HepG2 (cell line): Measurements from ENCODE around the gene ADSS1. TPM values are rescaled to one million over a fixed set of nuclear protein-coding genes. Genes with fewer than 3 reads are reported as not detected.

Source experiments
- CCDC6 ChIP-seq: sonication (generic); formaldehyde crosslinking; IDR thresholded peaks from 2 replicates; pipeline ENCODE4 v1.8.1; 2022; ENCODE audit warnings: mild to moderate bottlenecking, missing genetic modification reagents, moderate library complexity
- HHEX ChIP-seq: IDR thresholded peaks from 2 replicates; pipeline ENCODE4 v1.6.1; 2016; ENCODE audit warnings: control low read depth
- JARID2 ChIP-seq: sonication (generic); formaldehyde crosslinking; IDR thresholded peaks from 2 replicates; pipeline ENCODE4 v1.8.1; 2023; ENCODE audit warnings: missing genetic modification reagents, inconsistent platforms; ENCODE audit not compliant: insufficient replicate concordance
- KMT2A ChIP-seq: sonication (generic); formaldehyde crosslinking; IDR thresholded peaks from 2 replicates; pipeline ENCODE4 v1.4.0; 2020; ENCODE audit warnings: missing genetic modification reagents
- NFATC3 ChIP-seq: sonication (generic); formaldehyde crosslinking; IDR thresholded peaks from 2 replicates; pipeline ENCODE4 v1.5.1; 2020; ENCODE audit warnings: mild to moderate bottlenecking, missing genetic modification reagents
- SNRNP70 ChIP-seq: fragments of 200-400 bp; formaldehyde crosslinking; IDR thresholded peaks from 2 replicates; pipeline ENCODE4 v1.6.1; 2017; ENCODE audit warnings: mild to moderate bottlenecking, low read depth, low read length, moderate library complexity
- ZBTB7B ChIP-seq: sonication (generic); formaldehyde crosslinking; IDR thresholded peaks from 2 replicates; pipeline ENCODE4 v1.4.0; 2020; ENCODE audit warnings: missing genetic modification reagents
- ZFP62 ChIP-seq: sonication (generic); formaldehyde crosslinking; IDR thresholded peaks from 2 replicates; pipeline ENCODE4 v1.4.0; 2020; ENCODE audit warnings: missing genetic modification reagents
- ZFX ChIP-seq: sonication (generic); formaldehyde crosslinking; IDR thresholded peaks from 2 replicates; pipeline ENCODE4 v1.4.0; 2020; ENCODE audit warnings: mild to moderate bottlenecking, low read depth, missing genetic modification reagents, moderate library complexity
- ZNF234 ChIP-seq: sonication (generic); formaldehyde crosslinking; conservative IDR thresholded peaks from 2 replicates; pipeline ENCODE4 v1.5.1; 2020; ENCODE audit warnings: mild to moderate bottlenecking, missing genetic modification reagents
- ZNF296 ChIP-seq: sonication (generic); formaldehyde crosslinking; conservative IDR thresholded peaks from 2 replicates; pipeline ENCODE4 v1.5.0; 2020; ENCODE audit warnings: mild to moderate bottlenecking, missing genetic modification reagents
- ZNF33B ChIP-seq: sonication (generic); formaldehyde crosslinking; IDR thresholded peaks from 2 replicates; pipeline ENCODE4 v1.5.1; 2020; ENCODE audit warnings: mild to moderate bottlenecking, missing genetic modification reagents
- ZNF605 ChIP-seq: sonication (generic); formaldehyde crosslinking; IDR thresholded peaks from 2 replicates; pipeline ENCODE4 v1.8.0; 2022; ENCODE audit warnings: mild to moderate bottlenecking, missing genetic modification reagents
- ZNF607 ChIP-seq: sonication (generic); formaldehyde crosslinking; IDR thresholded peaks from 2 replicates; pipeline ENCODE4 v1.5.1; 2020; ENCODE audit warnings: missing genetic modification reagents, mild to moderate bottlenecking, borderline replicate concordance
- ZSCAN25 ChIP-seq: sonication (generic); formaldehyde crosslinking; IDR thresholded peaks from 2 replicates; pipeline ENCODE4 v1.8.0; 2022; ENCODE audit warnings: mild to moderate bottlenecking, missing genetic modification reagents
- polyA plus RNA-seq, 8 experiments: library from polyadenylated mRNA; depleted of rRNA in 3 of 8; stranded (reverse) in 7 of 8; unstranded in 1 of 8; fragments of >200 nt; fragmentation: Illumina TruSeq in 4 of 8; extraction: Trizol in 4 of 8; gene quantifications; 2 replicates each; pipeline versions ENCODE4 v1.2.1 to v1.2.3, GENCODE V29; 2011 to 2016; ENCODE audit warnings: low read depth in 4 of 8, missing spikeins in 1 of 8, mixed read lengths in 1 of 8; ENCODE audit not compliant: insufficient read depth in 1 of 8
- total RNA-seq, 5 experiments: library from RNA; depleted of rRNA; stranded (reverse); fragments of >200 nt; fragmentation: Illumina TruSeq; extraction: Trizol; gene quantifications; 2 replicates each; pipeline ENCODE4 v1.2.3, GENCODE V29; 2016; ENCODE audit warnings: low read depth in 1 of 5
- TF ChIP-seq, protein P1 (sequence below): IDR thresholded peaks from 2 replicates; pipeline ENCODE4 v1.6.1; 2012; ENCODE audit warnings: low read depth, low read length, improper control_type of control experiment
- TF ChIP-seq, protein P2 (sequence below): sonication (generic); formaldehyde crosslinking; IDR thresholded peaks from 2 replicates; pipeline ENCODE4 v1.4.0; 2020; ENCODE audit warnings: mild to moderate bottlenecking, low read depth, missing genetic modification reagents
- TF ChIP-seq, protein P3 (sequence below): sonication (generic); formaldehyde crosslinking; IDR thresholded peaks from 2 replicates; pipeline ENCODE4 v1.4.0; 2020; ENCODE audit warnings: missing genetic modification reagents
- TF ChIP-seq, protein P4 (sequence below): sonication (generic); formaldehyde crosslinking; IDR thresholded peaks from 2 replicates; pipeline ENCODE4 v1.5.1; 2020; ENCODE audit warnings: mild to moderate bottlenecking, missing genetic modification reagents, moderate library complexity

Gene ADSS1
- total and polyA plus RNA-seq, 2 of the 13 experiments (the other 11 are each of a cell fraction or from before 2014, with no cell fraction given), result 1.0 to 36.7 TPM

DNA sequence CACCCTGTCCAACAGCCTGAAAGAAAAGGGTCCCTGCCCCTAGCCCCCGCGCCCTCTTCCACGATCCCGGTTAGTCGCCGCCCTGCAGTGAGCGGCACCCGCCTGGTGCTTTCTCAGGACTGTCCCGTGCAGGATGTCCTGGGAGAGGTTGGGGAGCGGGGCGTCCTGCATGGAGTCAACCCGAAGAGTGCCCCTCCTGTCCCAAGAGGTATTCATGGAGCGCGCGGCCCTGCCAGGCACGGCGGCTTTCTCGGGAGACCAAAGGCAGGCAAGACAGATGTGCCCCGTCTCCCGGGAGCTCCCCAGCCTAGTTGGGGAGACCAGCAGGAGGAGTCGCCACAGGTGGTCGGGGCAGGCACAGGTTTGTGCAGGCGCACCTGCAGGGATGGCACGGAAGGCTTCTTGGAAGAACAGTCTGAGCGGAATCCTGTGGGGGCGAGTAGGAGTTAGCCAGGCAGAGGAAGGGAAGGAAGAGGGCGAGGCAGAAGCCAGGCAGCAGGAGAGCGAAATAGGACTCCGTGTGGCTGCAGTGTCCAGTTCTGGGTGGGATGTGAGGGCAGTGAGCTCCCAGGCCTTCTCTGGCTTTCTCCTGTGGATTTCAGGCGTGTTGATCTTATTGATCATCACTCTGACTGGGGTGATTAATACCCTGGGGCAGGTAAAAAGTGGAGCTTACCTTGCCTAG lies 29.6 kb downstream of the ADSS1 start (continued):
- no peak for TF ChIP-seq SNRNP70
- TF ChIP-seq, protein P1, sequence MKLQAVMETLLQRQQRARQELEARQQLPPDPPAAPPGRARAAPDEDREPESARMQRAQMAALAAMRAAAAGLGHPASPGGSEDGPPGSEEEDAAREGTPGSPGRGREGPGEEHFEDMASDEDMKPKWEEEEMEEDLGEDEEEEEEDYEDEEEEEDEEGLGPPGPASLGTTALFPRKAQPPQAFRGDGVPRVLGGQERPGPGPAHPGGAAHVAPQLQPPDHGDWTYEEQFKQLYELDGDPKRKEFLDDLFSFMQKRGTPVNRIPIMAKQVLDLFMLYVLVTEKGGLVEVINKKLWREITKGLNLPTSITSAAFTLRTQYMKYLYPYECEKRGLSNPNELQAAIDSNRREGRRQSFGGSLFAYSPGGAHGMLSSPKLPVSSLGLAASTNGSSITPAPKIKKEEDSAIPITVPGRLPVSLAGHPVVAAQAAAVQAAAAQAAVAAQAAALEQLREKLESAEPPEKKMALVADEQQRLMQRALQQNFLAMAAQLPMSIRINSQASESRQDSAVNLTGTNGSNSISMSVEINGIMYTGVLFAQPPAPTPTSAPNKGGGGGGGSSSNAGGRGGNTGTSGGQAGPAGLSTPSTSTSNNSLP, result no peak
- TF ChIP-seq, protein P2, sequence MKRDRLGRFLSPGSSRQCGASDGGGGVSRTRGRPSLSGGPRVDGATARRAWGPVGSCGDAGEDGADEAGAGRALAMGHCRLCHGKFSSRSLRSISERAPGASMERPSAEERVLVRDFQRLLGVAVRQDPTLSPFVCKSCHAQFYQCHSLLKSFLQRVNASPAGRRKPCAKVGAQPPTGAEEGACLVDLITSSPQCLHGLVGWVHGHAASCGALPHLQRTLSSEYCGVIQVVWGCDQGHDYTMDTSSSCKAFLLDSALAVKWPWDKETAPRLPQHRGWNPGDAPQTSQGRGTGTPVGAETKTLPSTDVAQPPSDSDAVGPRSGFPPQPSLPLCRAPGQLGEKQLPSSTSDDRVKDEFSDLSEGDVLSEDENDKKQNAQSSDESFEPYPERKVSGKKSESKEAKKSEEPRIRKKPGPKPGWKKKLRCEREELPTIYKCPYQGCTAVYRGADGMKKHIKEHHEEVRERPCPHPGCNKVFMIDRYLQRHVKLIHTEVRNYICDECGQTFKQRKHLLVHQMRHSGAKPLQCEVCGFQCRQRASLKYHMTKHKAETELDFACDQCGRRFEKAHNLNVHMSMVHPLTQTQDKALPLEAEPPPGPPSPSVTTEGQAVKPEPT (CRISPR knock-in tag), result 0 out of 2 replicates have a peak, but pooled peaks have one; percentile 4
- TF ChIP-seq ZNF607 (CRISPR knock-in tag), result peak; percentile 46; the same call in 1 of the 2 replicates
- no peak for TF ChIP-seq ZNF296 (CRISPR knock-in tag)
- TF ChIP-seq ZFX (CRISPR knock-in tag), result no peak
- no peak for TF ChIP-seq JARID2
- TF ChIP-seq ZSCAN25, result no peak
- no peak; the same call in 1 of the 2 replicates for TF ChIP-seq ZNF234 (CRISPR knock-in tag)
- TF ChIP-seq CCDC6 (CRISPR knock-in tag), result no peak
- TF ChIP-seq ZBTB7B (CRISPR knock-in tag), result no peak
- TF ChIP-seq, protein P3, sequence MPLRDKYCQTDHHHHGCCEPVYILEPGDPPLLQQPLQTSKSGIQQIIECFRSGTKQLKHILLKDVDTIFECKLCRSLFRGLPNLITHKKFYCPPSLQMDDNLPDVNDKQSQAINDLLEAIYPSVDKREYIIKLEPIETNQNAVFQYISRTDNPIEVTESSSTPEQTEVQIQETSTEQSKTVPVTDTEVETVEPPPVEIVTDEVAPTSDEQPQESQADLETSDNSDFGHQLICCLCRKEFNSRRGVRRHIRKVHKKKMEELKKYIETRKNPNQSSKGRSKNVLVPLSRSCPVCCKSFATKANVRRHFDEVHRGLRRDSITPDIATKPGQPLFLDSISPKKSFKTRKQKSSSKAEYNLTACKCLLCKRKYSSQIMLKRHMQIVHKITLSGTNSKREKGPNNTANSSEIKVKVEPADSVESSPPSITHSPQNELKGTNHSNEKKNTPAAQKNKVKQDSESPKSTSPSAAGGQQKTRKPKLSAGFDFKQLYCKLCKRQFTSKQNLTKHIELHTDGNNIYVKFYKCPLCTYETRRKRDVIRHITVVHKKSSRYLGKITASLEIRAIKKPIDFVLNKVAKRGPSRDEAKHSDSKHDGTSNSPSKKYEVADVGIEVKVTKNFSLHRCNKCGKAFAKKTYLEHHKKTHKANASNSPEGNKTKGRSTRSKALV (CRISPR knock-in tag), result no peak
- TF ChIP-seq ZNF605 (CRISPR knock-in tag), result no peak
- TF ChIP-seq HHEX (CRISPR knock-in tag), result no peak
- no peak for TF ChIP-seq KMT2A (CRISPR knock-in tag)
- TF ChIP-seq NFATC3 (CRISPR knock-in tag), result 0 out of 2 replicates have a peak, but pooled peaks have one; percentile 54
- TF ChIP-seq ZFP62 (CRISPR knock-in tag), result no peak
- TF ChIP-seq, protein P4, sequence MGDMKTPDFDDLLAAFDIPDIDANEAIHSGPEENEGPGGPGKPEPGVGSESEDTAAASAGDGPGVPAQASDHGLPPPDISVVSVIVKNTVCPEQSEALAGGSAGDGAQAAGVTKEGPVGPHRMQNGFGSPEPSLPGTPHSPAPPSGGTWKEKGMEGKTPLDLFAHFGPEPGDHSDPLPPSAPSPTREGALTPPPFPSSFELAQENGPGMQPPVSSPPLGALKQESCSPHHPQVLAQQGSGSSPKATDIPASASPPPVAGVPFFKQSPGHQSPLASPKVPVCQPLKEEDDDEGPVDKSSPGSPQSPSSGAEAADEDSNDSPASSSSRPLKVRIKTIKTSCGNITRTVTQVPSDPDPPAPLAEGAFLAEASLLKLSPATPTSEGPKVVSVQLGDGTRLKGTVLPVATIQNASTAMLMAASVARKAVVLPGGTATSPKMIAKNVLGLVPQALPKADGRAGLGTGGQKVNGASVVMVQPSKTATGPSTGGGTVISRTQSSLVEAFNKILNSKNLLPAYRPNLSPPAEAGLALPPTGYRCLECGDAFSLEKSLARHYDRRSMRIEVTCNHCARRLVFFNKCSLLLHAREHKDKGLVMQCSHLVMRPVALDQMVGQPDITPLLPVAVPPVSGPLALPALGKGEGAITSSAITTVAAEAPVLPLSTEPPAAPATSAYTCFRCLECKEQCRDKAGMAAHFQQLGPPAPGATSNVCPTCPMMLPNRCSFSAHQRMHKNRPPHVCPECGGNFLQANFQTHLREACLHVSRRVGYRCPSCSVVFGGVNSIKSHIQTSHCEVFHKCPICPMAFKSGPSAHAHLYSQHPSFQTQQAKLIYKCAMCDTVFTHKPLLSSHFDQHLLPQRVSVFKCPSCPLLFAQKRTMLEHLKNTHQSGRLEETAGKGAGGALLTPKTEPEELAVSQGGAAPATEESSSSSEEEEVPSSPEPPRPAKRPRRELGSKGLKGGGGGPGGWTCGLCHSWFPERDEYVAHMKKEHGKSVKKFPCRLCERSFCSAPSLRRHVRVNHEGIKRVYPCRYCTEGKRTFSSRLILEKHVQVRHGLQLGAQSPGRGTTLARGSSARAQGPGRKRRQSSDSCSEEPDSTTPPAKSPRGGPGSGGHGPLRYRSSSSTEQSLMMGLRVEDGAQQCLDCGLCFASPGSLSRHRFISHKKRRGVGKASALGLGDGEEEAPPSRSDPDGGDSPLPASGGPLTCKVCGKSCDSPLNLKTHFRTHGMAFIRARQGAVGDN (CRISPR knock-in tag), result no peak
- TF ChIP-seq ZNF33B (CRISPR knock-in tag), result no peak
